ENCODE results near the gene ANTXR2. TPM values are rescaled to one million over a fixed set of nuclear protein-coding genes. Genes with fewer than 3 reads are reported as not detected.

The ANTXR2 gene
- total and polyA plus RNA-seq, 2 of the 8 experiments (the other 6 are each of a cell fraction or from before 2014, with no cell fraction given): 1.1 to 7.5 TPM

- H4K5ac ChIP-seq (ENCODE audit: insufficient read length, low read depth, low read length): no peak overlapping the region
- no peak overlapping the region for H3K14ac ChIP-seq (ENCODE audit: insufficient read length)
- peak overlapping the region in 3 of 4 experiments; percentile 23 to 44 (median 34); a peak in 3 of 7 replicates for H3K9ac ChIP-seq (replicated peaks in 1 of 4; ENCODE audit: extremely low read depth in 1 of 4, low read depth in 3 of 4, low read length in 3 of 4)
- H2BK5ac ChIP-seq (ENCODE audit: low read depth, low read length): peak overlapping the region; percentile 53; the same call in 1 of the 2 replicates
- H4K20me1 ChIP-seq (replicated peaks in 1 of 2; ENCODE audit: control insufficient read depth in 1 of 2, insufficient read depth in 2 of 2, low read length in 2 of 2): no peaks in the 10 kb centered on the region
- WGBS, 2 experiments (ENCODE audit: extremely low coverage in 1 of 2, insufficient coverage in 1 of 2, insufficient read length in 1 of 2, insufficient replicate concordance in 2 of 2, low coverage in 1 of 2, low lambda C conversion rate in 2 of 2, missing lambda C conversion rate in 1 of 2): 0% methylated on average over 27 of the region's 37 CpGs; no CpG with 5 or more reads in 1 of the 2 experiments
- H3K79me1 ChIP-seq (ENCODE audit: low read depth, low read length): no peaks in the 10 kb centered on the region
- H2BK15ac ChIP-seq (ENCODE audit: low read length): no peak overlapping the region; the same call in 1 of the 2 replicates
- no peak overlapping the region for H2BK20ac ChIP-seq (ENCODE audit: low read length)
- peaks cover 0 to 7% (median 0%) of the 10 kb centered on the region in 4 experiments; a peak in 2 of 7 replicates for H3K27me3 ChIP-seq (replicated peaks in 1 of 4; ENCODE audit: control insufficient read depth in 3 of 4, extremely low read depth in 1 of 4, insufficient read depth in 3 of 4, low read length in 3 of 4)
- peaks cover 0 to 3% (median 1%) of the 10 kb centered on the region in 4 experiments; a peak in 3 of 7 replicates for H3K4me1 ChIP-seq (replicated peaks in 1 of 4; ENCODE audit: control insufficient read depth in 3 of 4, insufficient read depth in 4 of 4, low read length in 3 of 4)
- FAIRE-seq: no peak
- H3K56ac ChIP-seq (replicated peaks; ENCODE audit: insufficient read length, low read depth, low read length): no peak overlapping the region
- peaks cover 8% of the 10 kb centered on the region; the same call in 1 of the 2 replicates for H3K23me2 ChIP-seq (ENCODE audit: low read depth, low read length)
- H2BK12ac ChIP-seq (ENCODE audit: low read depth, low read length): no peak overlapping the region; the same call in 1 of the 2 replicates
- ChIA-PET POLR2A (ENCODE audit: partially characterized antibody) (interaction anchor here (0.6 to 1.7 kb wide), 6 partner anchors 13 to 1696 kb away, joined by 3 read pairs; no protein-coding TSS in a partner anchor), CTCF (ENCODE audit: partially characterized antibody) (interaction anchor here (0.7 to 1.3 kb wide), 3 partner anchors 17 to 141 kb away, joined by 3 read pairs; no protein-coding TSS in a partner anchor)
- peak in 1 of 2 experiments; percentile 82 for DNase-seq (ENCODE audit: low read depth in 1 of 2, low spot score in 2 of 2)
- H3K4me2 ChIP-seq (ENCODE audit: insufficient read depth in 1 of 2, low read depth in 2 of 2, low read length in 2 of 2): peak overlapping the region; percentile 86 to 96
- H4K91ac ChIP-seq (replicated peaks; ENCODE audit: insufficient read length, low read length): no peak overlapping the region
- H3K79me2 ChIP-seq (ENCODE audit: control insufficient read depth in 1 of 2, insufficient read depth in 2 of 2, low read length in 2 of 2): no peaks in the 10 kb centered on the region
- no peak overlapping the region for H3K4ac ChIP-seq (replicated peaks; ENCODE audit: insufficient read length, low read depth, low read length)
- H3K36me3 ChIP-seq (ENCODE audit: control insufficient read depth in 2 of 4, insufficient read depth in 4 of 4, low read length in 3 of 4): no peaks in the 10 kb centered on the region
- H3K9me3 ChIP-seq (ENCODE audit: insufficient read depth in 2 of 2, low read depth in 1 of 2, low read length in 1 of 2): no peaks in the 10 kb centered on the region
- peak overlapping the region; percentile 63 for H2AFZ ChIP-seq (ENCODE audit: low read length)
- H2AK5ac ChIP-seq (ENCODE audit: low read depth, low read length): no peak overlapping the region
- H3K27ac ChIP-seq (ENCODE audit: low read depth, low read length): no peak overlapping the region
- peak overlapping the region; percentile 7; the same call in 1 of the 2 replicates for H4K8ac ChIP-seq (ENCODE audit: extremely low read depth, insufficient read depth, low read length)
- no peak overlapping the region for H3K23ac ChIP-seq (ENCODE audit: insufficient read length)
- no peak overlapping the region for H2BK120ac ChIP-seq (replicated peaks; ENCODE audit: low read depth, low read length)
- H3K4me3 ChIP-seq (ENCODE audit: extremely low read depth in 1 of 4, insufficient read depth in 2 of 4, low read depth in 3 of 4, low read length in 4 of 4): peak overlapping the region; percentile 73 to 84 (median 82)
- peak overlapping the region; percentile 75; the same call in 1 of the 2 replicates for H3K18ac ChIP-seq (ENCODE audit: extremely low read depth, low read length)
- TF ChIP-seq MAFK (IDR thresholded peaks at IDR 0.05; ENCODE audit: low read depth, low read length) (no peak), JUN (IDR thresholded peaks at IDR 0.05; ENCODE audit: low read depth, low read length) (no peak), CTCF (IDR thresholded peaks at IDR 0.05; ENCODE audit: control extremely low read depth in 1 of 3, insufficient read depth in 1 of 3, low read depth in 1 of 3, low read length in 3 of 3) (no peak), EP300 (IDR thresholded peaks at IDR 0.05; ENCODE audit: borderline replicate concordance in 1 of 2, low read depth in 2 of 2, low read length in 2 of 2) (no peak), GABPA (IDR thresholded peaks at IDR 0.05; ENCODE audit: borderline replicate concordance, insufficient read depth, low read length) (no peak), HDAC2 (IDR thresholded peaks at IDR 0.05; ENCODE audit: borderline replicate concordance in 1 of 2, low read depth in 2 of 2, low read length in 2 of 2) (peak in 1 of 2 experiments; percentile 76; a peak in 1 of 4 replicates), TEAD4 (IDR thresholded peaks at IDR 0.05; ENCODE audit: low read depth, low read length) (no peak), TCF12 (IDR thresholded peaks at IDR 0.05; ENCODE audit: low read depth, low read length) (no peak), PHF8 (conservative IDR thresholded peaks at IDR 0.05; ENCODE audit: low read depth, low read length) (peak; percentile 44; the same call in 1 of the 2 replicates)
Observed at GRCh38 chr4:80072228-80072743, 743 bp downstream of the ANTXR2 start.

Data from H1 (cell line).